Measurements from ENCODE around the gene TLCD3A.

DNA sequence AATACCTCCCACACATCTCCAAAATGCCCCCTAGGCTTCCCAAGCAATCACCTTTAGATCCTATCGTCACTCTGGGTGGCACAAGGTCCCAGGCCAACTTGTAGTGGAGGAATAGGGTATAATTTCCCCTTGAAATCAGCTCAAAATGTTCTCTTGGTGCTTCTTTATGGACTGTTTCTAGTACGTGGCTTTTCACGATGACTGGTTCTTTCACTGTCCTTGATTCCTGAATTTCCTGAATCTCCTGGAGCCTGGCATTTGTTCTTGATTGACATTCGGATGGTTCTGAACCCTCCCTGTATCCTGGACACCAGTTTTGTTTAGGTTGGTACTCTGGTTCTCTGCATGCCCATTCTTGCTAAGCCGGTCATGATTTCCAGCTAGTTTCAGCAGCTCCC is 10.9 kb upstream of the TLCD3A start:
- TF ChIP-seq TAF1 (IDR thresholded peaks at IDR 0.05; ENCODE audit: borderline replicate concordance, low read depth, low read length) (no peak), POLR2AphosphoS5 (IDR thresholded peaks at IDR 0.05; ENCODE audit: low read depth, low read length) (no peak), POLR2A (IDR thresholded peaks at IDR 0.05; ENCODE audit: low read depth, low read length) (no peak)
